NCI-H524 treated with DMSO at 0.1 percent for 48 hours (cell line): ENCODE results near the gene OR6B1.
"Not testable (repeated sequence)": the region's sequence is repeated elsewhere in the genome, so short reads cannot be mapped to it uniquely, and the experiment has no call there.

Source experiments
- DNase-seq: peaks from one replicate; lab custom pipeline; 2025; lab: John Stamatoyannopoulos, UW

Gene OR6B1

DNA sequence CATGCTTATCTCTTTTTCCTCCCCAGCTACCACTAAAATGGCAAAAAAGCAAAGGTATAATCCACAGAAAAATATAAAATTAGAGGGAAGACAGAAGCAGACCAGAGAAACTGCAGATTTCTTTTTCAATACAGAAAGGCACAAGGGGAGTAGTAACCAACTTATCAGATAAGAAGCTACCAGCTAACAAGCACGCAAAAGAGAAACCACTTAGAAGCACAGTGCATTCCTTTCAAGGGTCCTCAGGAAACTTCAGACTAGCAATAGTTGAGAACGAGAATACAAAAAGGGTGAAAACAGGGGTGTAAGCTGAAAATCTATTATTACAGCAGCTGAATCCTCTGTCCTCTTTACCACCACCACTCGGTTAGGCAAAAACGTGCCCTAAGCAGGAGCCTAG is 38.8 kb downstream of the OR6B1 start:
- no peak for DNase-seq

DNA sequence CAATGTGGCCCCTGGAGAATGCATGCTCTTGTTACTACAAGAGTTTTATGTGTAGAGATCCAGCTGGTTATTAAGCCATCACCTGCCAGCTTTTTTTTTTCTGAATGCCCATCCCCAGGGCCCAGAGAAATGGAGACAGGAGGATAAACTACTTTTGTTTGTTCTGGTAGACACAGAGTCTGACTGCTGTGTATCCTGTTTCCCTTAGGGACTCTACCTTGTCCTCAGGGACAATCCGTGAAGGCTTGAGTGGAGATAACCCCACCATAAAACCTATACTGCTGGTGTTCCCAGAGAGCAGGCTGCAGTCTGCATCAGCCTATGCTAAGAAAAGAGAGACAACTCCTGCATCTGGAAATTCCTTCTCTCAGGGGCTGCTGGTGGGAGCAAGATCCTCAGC is 48.5 kb downstream of the OR6B1 start, which contains the start of gene OR2A5:
Gene OR2A5, plus strand, starts transcription at position 301 of the 400 bp plus-strand sequence. CDS start 1,454 bp downstream, outside the sequence.
- DNase-seq: no peak

DNA sequence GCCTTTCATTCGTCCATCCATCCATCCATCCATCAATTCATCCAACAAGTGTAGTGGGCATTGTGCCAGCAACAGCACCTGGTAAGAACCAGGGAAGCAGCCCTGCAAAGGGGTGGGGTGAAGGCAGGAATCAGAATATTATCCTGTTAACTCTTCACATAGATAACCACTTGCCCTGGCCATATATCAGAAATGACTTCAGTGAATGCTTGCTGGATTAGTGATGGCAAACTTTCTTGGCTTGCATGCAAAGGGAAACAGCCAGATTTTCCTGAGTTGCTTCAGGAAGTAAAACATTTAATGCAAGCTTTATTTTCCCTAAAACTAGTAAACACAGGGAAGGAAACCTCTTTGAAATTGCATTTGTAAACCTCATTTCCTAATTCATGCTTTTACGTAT is 49.4 kb downstream of the OR6B1 start:
- no peak for DNase-seq

DNA sequence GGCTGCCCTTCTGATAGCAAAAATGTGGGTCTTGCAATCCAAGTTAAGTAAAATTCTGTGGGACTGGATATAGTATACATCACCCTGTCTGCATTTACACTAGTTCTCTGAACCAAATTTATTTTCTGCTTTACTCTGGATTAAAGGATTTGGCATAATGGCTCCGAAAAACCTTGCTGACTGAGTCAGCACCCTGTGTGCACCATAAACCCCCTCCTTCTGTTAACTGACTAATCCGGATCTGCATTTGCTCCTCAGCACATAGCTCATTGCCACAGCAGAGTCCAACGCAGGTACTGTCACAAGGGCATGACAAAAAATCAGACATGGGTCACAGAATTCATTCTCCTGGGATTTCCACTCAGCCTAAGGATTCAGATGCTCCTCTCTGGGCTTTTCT is 50.0 kb downstream of the OR6B1 start:
- no peak for DNase-seq

DNA sequence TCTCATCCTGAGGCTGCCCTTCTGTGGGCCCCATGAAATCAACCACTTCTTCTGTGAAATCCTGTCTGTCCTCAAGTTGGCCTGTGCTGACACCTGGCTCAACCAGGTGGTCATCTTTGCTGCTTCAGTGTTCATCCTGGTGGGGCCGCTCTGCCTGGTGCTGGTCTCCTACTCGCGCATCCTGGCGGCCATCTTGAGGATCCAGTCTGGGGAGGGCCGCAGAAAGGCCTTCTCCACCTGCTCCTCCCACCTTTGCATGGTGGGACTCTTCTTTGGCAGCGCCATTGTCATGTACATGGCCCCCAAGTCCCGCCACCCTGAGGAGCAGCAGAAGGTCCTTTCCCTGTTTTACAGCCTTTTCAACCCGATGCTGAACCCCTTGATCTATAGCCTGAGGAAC is 50.8 kb downstream of the OR6B1 start:
- not testable (repeated sequence) for DNase-seq

DNA sequence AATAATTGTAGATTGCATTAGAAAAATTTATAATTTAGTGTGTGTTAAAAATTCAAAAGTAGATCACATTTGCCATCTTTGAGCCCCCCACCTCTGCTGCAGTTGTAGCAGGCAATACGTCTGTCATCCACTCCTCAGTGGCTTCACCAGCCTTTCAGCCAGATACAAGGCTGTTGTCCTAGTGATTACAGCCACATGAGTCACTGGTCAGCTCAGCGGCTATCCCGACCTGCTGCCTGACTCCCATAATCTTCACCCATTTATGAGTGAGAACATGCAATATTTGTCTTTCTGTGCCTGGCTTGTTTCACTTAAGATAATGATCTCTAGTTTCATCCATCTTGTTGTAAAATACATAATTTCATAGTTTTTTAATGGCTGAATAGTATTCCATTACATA is 57.8 kb downstream of the OR6B1 start:
- no peak for DNase-seq
